GM18520 (cell line): ENCODE results near the gene LAG3.

ENCODE experiments used
- ATAC-seq: cut with Tn5 transposase; IDR thresholded peaks from one replicate; pipeline ENCODE4 v1.9.1; 2021; ENCODE audit not compliant: unreplicated experiment

Gene LAG3

DNA sequence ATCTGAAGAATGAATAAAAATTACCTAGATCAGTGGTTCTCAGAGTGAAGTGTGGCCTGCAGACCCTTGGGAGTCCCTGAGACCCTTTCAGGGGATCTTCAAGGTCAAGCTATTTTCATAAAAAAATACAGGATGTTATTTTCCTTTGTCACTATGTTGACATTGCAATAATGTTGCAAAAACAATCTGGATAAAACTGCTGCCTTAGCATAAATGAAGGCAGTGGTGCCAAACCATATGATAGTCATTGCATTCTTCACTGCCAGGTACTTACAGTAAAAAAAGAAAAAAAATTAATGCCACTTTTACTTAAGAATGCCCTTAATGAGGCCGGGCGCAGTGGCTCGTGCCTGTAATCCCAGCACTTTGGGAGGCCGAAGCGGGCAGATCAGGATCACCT is 15.0 kb downstream of the LAG3 start:
- no peak for ATAC-seq

DNA sequence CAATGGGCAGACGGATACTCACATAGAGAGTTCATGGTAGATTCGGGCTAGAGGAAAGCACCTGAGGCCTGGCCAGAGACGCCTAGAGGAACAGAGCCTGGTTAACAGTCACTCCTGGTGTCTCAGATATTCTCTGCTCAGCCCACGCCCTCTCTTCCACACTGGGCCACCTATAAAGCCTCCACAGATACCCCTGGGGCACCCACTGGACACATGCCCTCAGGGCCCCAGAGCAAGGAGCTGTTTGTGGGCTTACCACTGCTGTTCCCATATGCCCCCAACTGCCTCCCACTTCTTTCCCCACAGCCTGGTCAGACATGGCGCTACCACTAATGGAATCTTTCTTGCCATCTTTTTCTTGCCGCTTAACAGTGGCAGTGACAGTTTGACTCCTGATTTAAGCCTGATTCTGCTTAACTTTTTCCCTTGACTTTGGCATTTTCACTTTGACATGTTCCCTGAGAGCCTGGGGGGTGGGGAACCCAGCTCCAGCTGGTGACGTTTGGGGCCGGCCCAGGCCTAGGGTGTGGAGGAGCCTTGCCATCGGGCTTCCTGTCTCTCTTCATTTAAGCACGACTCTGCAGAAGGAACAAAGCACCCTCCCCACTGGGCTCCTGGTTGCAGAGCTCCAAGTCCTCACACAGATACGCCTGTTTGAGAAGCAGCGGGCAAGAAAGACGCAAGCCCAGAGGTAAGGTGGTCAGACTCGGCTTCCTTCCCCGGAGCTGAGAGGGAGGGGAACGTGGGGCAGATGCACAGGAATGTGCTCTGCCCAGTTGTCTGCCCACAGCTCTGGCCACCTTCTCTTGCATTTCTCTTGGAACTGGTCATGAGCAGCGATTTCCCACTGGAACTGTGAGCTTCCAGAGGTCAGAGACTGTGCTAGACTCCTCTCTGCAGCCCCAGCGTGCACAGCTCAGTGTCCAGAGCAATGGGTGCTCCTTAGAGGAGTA is 16.9 kb downstream of the LAG3 start, which contains the start of gene CD4:
TSS of gene CD4 (plus strand) at position 557 of the 953 bp plus-strand sequence. CDS start 10,611 bp downstream, outside the sequence.
- ATAC-seq: no peak

GRCh38 chr12:6790496-6791150 is 18.3 kb downstream of the LAG3 start:
- ATAC-seq: no peak

DNA sequence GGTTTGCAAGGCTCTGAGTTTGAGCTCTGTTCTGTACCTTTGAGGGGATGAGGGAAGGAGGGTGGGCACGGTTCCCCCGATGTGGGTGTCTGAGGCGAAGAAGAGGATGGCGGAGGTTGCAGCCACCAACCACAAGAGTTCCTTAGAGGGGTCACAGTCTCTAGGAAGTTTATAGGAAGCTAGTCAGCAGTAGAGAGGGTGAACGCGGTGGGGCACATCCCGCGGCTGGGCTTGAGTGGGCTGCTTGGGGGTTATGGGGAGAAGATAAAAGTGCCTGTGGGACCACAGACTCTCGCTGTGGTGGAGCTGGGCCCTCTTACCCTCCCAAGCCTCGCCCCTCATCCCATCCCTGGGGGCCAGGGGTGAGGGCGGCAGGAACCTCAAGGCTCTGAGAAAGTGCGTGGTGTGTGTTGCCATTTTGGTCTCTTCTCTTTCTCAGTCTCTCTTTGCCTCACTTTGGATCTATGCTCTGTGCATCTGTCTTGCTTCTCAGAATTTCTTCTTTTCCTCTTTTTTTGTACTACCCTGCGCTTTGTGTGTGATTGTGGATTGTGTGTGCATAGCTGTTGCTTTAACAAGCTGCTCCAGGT is 19.7 kb downstream of the LAG3 start:
- ATAC-seq: no peak

DNA sequence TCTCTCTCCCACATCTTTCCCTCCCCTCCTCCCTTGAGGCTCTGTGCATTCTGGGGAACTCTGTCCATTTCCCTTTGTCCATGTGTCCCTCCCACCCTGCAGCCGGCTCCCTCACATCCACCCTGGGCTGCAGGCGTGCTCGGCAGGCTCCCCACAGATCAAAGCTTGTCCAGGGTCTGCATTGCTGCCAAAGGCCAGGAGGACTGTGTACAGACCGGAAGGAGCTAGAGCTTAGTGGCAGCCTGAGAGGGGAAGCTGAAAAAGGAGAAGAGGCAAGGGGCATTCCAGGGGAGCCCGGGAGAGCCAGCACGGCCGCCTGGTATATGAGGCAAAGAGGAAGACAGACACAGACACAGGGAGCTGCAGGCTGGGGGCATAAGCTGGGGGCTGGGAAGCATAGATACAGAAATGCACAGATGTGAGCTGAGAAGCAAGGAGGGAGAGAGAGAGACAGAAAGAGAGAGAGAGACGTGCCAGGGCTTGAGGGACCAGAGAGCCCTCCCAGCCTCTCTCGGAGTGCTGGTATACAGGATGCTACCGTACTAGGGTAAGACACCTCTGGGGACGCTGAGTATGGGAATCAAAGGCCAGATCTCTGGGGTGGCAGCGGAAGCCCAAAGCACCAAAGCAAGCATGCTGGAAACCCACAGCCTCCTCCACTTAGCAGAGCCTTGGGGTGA is 20.3 kb downstream of the LAG3 start:
- no peak for ATAC-seq

- ATAC-seq: no peak
Measured at GRCh38 chr12:6795088-6795487, 22.8 kb downstream of the LAG3 start.

GRCh38 chr12:6796576-6796975 is 24.3 kb downstream of the LAG3 start:
- ATAC-seq: no peak

GRCh38 chr12:6799147-6799546 is 26.8 kb downstream of the LAG3 start:
- ATAC-seq: no peak

GRCh38 chr12:6807170-6807569 is 34.9 kb downstream of the LAG3 start:
- no peak for ATAC-seq

DNA sequence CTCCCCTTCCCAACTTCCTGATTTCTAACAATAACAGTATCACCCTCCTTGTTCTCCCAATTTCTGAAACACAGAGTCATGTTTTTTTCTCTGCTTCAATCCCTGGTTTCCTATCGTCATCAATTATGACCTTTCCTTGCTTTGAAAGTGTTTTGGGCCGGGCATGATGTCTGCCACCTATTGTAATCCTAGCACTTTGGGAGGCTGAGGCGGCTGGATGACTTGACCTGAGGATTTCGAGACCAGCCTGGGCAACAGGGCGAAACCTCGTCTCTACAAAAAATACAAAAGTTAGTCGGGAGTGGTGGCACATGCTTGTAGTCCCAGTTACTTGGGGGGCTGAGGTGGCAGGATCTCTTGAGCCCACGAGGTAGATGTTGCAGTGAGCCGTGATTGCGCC is 36.7 kb downstream of the LAG3 start:
- no peak for ATAC-seq

DNA sequence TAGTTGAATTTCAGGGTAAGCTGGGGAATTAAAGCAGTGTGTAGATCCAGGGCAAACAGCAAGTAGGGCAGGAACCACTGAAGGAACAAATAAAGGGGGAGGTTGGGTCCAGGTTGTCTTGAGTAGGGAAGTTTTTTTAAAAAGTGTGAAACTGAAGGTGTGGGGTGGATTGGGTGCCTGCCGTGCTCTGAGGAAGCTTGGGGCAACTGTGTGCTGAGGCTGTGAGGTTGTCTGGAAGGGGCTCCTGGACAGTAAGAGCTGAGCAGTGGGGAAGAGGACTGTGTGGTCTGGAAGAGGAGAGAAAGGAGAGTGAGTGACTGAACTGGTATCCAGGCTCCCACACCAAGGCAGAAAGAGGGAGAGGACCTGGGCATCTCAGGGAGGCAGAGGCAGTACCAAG is 38.4 kb downstream of the LAG3 start:
- no peak for ATAC-seq

GRCh38 chr12:6813363-6813762 is 41.0 kb downstream of the LAG3 start:
- no peak for ATAC-seq

- ATAC-seq: no peak
Measured at GRCh38 chr12:6816598-6816997, 44.3 kb downstream of the LAG3 start.

DNA sequence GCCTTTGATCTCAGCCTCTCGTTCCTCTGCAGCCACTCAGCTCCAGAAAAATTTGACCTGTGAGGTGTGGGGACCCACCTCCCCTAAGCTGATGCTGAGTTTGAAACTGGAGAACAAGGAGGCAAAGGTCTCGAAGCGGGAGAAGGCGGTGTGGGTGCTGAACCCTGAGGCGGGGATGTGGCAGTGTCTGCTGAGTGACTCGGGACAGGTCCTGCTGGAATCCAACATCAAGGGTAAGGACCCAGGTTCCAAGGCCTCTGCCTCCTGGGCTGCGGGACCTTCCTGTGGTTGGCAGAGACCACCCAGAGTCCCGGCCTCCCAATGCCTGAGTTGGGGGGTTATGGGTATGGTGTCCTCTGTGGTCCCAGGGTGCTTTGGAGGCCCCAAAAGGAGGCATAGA is 44.8 kb downstream of the LAG3 start:
- no peak for ATAC-seq

- no peak for ATAC-seq
Measured at GRCh38 chr12:6817662-6818157, 45.4 kb downstream of the LAG3 start.

DNA sequence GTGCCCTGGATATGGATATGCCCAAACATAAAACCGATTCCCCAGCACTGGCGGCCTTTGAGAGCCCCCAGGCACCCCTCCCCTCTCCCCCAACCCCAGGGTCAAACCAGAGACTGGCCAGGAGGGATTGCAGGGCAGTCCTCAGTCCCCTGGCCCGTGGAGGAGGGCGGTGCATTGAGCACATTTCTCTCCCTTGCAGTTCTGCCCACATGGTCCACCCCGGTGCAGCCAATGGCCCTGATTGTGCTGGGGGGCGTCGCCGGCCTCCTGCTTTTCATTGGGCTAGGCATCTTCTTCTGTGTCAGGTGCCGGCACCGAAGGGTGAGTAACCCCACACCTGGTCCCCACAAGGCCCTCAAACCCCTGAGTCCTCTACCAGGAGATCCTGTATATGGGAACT is 45.9 kb downstream of the LAG3 start:
- no peak for ATAC-seq

- ATAC-seq: no peak
Measured at GRCh38 chr12:6818645-6819044, 46.3 kb downstream of the LAG3 start.

DNA sequence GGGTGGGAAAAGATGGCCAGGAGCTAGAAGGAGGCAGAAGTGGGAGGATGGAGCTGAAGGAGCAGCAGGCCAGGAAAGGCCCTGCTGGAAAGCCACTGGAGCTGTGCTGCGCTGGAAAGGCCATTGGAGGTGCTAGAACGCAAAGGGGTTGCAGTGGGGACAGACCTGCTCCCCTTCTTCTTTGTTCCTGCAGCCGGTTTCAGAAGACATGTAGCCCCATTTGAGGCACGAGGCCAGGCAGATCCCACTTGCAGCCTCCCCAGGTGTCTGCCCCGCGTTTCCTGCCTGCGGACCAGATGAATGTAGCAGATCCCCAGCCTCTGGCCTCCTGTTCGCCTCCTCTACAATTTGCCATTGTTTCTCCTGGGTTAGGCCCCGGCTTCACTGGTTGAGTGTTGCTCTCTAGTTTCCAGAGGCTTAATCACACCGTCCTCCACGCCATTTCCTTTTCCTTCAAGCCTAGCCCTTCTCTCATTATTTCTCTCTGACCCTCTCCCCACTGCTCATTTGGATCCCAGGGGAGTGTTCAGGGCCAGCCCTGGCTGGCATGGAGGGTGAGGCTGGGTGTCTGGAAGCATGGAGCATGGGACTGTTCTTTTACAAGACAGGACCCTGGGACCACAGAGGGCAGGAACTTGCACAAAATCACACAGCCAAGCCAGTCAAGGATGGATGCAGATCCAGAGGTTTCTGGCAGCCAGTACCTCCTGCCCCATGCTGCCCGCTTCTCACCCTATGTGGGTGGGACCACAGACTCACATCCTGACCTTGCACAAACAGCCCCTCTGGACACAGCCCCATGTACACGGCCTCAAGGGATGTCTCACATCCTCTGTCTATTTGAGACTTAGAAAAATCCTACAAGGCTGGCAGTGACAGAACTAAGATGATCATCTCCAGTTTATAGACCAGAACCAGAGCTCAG is 47.0 kb downstream of the LAG3 start:
- no peak for ATAC-seq

DNA sequence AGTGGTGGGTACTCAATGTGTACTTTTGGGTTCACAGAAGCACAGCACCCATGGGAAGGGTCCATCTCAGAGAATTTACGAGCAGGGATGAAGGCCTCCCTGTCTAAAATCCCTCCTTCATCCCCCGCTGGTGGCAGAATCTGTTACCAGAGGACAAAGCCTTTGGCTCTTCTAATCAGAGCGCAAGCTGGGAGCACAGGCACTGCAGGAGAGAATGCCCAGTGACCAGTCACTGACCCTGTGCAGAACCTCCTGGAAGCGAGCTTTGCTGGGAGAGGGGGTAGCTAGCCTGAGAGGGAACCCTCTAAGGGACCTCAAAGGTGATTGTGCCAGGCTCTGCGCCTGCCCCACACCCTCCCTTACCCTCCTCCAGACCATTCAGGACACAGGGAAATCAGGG is 47.8 kb downstream of the LAG3 start:
- ATAC-seq: no peak
